DMS153 (cell line): ENCODE results near the gene TUBGCP2.
"Not testable (repeated sequence)": the region's sequence is repeated elsewhere in the genome, so short reads cannot be mapped to it uniquely, and the experiment has no call there.

Experiments
- DNase-seq: peaks from one replicate; lab custom pipeline; 2025; lab: John Stamatoyannopoulos, UW

Gene TUBGCP2

DNA sequence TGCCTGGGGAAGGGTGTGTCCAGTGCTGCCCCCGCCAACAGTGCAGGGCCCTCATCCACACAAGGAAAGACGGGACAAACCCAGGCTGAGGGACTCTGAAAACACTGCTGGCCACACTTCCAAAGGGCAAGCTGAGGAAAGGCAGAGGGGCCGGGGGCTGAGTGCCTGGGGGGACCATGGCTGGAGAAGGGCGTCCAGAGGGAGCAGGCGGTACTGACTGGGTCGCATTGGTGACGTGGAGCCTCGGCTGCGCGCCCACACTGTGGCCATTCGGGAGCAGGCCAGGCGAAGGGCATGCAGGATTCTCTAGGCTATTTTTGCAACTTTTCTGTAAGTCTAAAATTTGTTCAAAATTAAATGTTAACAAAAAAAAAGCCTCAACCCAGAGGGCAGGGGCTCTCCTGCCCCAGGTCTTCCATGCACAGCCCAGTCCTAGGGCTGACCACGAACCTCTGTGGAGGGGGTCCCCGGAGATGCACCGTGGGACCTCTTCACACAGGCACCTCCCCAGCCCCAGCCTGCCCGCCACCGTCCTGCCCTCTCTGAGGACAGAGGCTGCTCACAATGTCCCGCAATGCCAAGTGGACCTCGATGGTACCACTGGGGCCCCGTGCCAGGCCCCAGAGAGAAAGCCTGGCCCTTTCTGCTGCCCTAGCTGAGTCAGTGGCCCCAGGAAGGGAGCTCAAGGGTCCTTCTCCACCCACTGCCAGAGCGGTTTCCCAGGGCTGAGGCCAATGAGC is 42.4 kb downstream of the TUBGCP2 start:
- DNase-seq, result no peak

DNA sequence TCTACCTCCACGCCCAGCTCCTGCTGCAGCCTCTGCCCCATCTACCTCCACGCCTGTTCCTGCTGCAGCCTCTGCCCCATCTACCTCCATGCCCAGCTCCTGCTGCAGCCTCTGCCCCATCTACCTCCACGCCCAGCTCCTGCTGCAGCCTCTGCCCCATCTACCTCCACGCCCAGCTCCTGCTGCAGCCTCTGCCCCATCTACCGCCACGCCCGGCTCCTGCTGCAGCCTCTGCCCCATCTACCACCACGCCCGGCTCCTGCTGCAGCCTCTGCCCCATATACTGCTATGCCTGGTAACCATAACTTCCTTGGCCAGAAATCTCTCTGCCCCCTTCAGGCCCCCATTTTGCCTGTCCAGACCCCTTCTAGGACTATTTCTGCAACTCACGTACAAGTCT is 43.6 kb downstream of the TUBGCP2 start:
- not testable (repeated sequence) for DNase-seq

DNA sequence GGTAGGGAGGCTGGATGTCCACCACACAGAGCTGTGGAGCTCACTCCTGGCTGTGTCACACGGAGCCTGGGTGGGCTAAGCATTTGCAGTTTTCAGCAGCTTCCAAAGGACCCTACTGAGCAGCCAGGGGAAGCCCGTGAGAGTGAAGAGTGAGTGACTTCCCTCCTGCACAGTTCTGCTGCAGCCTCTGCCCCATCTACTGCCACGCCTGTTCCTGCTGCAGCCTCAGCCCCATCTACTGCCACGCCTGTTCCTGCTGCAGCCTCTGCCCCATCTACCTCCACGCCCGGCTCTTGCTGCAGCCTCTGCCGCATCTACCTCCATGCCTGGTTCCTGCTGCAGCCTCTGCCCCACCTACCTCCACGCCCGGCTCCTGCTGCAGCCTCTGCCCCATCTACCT is 44.2 kb downstream of the TUBGCP2 start:
- no peak for DNase-seq

DNA sequence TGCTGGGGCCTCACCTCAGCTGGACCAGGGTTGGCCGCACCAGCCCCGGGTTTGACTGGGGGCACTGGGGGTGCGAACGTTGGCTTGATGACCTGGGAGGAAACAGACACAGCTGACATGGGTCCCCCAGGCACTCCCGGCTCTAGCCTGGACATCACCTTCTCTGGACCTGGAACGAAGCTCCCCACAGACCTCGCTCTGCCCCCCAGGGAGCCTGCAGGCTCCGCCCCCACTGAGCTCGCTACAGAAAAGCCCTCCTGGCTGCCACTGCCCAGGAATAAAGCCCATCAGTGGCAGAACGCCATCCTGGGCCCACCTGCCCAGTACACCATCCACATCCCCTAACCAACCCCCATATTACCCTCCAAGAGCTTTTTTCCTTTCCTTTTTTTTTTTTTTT is 45.0 kb downstream of the TUBGCP2 start:
- no peak for DNase-seq

DNA sequence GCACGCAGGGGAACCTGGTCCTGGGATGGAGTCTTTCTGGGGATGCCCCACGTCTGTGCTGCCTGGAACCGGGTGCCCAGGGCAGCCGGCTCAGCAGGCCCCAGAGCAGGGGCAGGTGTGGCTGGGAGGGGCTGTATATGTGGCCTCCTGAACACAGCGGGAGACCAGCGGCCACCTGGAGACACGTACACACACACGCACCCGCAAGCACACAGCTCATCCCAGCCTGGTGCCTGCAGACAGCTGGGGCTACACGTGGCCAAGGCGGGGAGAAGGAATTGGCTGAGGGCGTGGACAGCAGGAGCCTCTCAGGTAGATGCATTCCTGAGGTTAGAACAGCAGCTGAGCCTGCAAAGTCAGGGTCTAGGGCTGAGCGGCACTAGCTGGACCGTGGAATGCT is 46.0 kb downstream of the TUBGCP2 start:
- DNase-seq, result peak; percentile 67

DNA sequence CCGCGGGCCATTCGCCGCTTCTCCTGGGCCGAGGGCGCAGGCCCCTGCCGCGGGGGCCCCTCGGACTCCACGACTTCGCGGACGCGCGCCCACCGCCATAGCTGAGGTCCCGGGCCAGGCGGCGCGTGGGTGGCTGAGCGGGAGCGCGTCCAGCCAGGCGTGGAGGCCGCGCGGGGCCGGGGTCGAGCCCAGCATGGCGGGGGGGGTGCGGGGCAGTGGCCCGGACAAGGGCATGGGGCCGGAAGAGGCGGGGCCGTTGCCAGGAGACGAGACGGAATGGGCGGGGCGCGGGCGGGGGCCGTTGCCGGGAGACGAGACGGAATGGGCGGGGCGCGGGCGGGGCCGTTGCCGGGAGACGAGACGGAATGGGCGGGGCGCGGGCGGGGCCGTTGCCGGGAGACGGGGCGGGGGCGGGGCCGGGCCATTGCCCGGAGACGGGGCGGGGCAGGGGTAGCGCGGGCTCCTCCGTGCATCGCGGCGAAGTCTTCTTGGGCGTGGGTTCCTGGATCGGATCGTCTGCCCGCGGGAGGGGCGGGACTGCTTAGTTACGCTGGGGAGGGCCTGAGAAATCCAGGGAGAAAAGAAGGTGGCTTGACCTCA is 46.8 kb downstream of the TUBGCP2 start:
- DNase-seq, result peak; percentile 15

DNA sequence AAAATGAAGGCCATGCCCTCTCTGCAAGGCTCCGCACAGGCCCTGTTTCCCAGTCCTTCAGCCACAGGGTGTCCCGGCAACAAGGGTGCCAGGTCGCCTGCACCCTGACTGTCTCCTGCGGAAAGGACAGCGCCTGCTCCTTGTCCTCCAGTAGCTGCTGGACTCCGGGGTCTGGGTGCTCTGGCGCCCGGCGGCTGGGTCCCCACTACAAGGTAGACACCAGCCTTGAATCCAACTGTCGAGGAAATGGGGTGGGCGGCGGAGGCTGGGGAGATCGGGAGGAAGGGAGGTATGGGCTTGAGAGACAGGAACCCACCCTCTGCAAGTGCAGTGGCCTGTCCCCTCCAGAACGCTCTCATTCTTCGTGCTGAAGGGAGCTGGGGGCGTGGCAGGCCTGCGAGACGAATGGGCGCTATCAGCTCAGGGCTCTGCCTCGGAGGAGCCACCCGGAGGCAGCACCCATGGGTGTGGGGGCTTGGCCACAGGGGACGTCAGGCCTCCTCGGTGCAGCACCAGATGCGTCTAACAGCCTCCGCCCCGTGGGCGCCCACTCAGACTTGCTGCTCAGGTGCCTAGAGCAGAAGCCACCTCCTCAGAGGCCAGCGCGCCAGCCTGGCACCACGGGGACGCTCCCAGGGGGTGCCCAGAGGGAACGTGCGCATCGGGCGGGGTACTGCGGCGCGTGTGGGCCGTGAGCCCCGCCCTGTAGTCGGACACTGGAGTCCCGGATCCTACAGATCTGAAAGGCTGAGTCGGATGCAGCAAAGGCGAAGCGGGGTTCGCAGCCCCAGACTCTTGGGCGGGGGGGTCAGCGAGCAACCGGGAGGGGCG is 47.6 kb downstream of the TUBGCP2 start:
- DNase-seq, result no peak

DNA sequence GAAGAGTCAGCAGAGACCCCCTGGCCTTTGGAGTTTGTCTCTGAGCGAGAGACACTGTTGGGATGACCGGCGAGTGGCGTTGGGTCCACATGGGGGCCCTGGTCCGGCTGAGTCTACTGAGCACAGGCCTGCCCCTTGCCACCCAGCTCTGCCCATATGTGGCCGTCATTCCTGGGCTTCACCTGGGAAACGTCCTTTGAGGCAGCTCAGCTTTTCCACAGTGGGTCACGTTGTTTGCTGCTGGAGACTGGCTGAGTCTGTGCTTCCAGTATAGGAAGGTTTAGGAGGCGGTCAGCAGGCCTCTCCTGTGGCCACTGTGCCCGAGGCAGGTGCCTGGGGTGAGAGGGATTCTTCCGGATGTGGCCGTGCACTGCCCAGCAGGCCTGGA is 49.1 kb downstream of the TUBGCP2 start:
- DNase-seq, result no peak

DNA sequence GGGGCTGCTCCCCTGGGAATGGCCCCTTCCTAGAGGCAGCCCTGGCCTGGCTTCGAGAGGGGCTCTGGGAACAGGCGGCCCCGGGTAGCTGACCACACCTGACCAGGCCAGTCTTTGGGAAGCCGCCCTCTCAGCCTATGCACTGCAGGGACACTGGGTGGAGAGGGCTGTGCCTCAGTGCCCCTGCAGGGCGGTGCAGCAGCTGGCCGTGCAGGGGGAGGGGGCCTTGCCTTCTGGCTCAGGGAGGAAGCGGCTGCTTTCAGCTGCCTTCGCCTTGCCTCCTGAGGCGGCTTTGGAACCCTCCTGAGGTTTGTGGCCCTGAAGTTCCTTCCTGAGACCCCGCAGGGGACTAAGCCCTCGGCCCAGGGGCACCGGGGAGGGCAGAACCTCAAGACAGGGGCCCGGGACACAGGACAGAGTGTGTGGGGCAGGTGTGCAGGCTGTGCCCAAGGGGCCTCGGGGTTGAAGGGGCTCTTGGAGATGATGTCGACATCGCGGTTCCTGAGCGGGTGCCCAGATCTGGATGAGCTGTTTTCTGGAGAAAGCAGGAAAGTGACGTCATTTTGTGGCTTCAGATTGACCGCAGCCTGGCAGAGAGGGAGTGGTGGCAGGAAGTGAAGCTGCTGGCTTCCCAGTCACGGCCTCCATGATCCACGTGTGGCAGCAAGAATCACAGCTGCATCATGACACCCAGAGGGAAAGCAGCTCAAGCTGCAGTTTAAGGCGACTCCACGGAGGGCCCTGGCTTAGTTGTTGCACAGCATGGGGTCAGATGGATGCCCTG is 49.7 kb downstream of the TUBGCP2 start:
- peak; percentile 8 for DNase-seq

DNA sequence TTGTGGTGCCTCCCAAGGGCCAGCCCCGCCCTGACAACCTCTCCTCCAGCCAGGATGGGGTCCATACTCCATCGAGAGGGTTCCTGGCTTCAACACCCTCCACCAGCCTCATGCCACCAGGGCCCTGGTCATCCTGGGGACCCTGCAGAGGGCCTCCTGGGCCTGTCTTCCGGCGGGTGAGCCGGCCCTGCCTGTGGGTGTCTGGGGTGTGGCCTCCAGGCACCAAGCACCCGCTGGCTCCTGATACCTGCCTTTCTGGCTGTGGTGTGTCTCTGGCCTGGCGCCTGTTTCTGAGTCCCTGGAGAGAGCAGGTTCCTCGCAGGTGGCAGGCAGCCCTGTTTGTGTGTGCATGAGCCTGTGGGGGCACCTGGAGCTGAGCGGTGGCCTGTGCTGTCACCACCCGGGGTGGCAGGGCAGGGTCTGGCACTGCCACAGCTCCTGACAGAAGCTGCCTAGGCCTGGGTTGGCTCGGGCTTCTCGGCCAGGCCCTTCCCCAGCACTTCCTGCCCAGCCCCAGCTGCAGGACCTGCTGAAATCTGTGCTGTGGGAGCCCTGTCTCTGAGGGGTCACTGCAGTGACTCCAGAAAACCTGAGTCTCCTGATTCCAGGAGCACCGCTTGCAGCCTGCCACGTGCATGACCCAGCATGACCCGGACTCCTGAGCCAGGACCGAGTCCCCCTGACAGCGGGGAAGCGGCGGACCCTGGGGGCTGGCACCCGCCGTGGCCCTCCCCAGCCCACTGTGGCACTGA is 50.4 kb downstream of the TUBGCP2 start:
- DNase-seq, result peak; percentile 44

DNA sequence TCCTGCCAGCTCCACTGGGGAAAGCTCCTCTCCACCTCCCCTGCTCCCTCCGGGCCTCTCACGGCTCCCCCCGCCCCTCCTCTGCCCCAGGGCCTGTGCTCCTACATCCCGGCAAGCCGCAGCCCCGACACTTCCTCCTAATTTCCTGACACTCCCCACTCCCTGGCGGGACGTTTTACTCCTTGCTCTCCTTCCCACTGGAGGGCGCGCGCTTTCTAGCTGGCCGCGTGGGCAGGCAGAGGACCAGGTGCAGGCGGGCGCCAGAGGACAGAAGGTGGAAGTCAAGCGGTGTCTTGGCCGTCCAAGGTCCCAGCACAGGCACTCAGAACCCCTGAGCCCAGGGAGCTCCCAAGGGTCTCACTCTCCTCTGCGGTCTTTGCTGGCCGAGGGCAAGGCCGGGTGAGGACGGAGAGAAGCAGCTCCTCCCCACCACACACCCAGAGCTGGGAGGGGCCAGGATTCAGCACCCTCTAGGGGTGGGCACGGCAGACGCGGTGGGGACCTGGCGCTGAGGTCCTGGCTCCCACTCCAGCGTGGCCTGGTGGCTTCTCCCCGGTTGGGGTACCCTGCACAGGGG is 51.1 kb downstream of the TUBGCP2 start:
- DNase-seq, result no peak

DNA sequence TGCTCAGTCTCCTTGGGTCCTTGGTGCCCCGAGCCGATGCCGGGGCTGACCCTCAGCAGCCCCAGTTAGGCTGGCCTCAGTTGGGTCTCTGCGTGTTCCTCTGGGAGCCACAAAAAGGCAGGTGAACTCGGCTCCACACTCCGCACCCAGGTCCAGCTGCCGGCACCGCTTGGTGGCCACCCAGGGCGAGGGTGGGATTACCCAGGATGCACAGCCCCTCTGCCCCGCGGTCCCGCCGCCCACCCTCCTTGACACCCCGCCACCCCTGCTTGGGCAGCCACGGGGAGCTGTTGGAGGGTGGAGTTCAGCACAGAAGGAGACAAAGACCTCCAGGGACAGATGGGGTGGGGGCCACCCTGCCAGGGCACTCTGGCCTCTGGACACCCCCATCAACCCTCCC is 53.3 kb downstream of the TUBGCP2 start:
- DNase-seq, result no peak

DNA sequence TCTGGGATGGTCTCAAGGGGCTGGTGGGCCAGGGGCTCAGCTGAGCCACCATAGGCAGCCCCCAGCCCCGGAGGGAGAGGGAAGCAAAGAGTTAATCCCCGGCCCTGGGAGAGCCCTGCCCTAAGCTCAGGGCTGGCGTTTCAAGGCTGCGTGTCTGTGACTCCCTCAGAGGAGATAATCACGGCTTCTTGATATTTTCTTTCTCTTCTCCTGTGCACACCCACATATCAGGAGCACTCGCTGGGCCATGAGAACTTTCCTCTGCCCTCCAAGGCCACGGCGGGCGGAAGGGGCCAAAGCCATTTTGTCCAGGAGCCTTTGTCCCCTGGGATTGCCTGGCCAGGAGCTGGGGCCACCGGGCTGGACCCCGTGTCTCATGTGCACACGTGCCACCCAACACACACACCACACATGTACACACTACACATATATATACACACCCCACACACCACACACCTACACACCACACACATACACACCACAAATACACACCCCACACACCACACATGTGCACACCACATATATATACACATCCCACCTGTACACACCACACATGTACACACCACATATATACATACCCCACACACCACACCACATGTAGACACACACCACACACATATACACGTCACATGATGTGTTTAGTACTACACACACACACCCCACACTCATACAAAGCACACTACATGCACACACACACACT is 54.1 kb downstream of the TUBGCP2 start:
- no peak for DNase-seq

DNA sequence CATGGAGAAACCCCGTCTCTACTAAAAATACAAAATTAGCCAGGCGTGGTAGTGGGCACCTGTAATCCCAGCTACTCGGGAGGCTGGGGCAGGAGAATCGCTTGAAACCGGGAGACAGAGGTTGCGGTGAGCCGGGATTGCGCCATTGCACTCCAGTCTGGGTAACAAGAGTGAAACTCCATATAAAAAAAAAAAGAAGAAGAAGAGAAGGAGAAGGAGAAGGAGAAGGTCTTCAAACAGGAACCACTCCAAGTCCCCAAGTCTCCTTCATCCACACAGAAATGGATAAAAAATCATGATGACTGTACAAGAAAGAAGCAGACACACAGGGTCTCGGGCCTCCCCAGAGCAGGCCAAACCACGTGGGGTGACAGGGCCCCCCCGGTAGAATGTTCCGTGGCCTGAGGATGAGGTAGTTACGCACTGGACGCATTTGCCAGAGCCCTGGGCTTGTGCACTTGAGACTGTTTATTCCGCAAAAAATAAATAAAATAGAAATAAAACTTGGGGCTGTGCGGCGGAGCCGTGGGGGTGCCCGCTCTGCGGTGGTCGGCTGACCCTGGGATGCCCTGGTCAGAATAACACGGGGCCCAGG is 55.2 kb downstream of the TUBGCP2 start:
- no peak for DNase-seq

DNA sequence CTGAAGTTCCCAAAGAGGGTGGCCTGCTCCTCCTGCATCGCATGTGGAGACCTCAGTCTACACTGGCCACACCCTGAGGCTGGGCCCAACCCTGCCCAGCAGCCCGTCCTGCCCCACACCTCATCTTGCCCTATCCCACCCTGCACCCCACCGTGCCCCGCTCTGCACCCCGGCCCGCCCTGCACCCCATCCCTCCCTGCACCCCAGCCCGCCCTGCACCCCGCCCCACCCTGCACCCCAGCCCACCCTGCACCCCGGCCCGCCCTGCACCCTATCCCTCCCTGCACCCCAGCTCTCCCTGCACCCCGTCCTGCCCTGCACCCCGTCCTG is 56.5 kb downstream of the TUBGCP2 start:
- DNase-seq, result no peak

DNA sequence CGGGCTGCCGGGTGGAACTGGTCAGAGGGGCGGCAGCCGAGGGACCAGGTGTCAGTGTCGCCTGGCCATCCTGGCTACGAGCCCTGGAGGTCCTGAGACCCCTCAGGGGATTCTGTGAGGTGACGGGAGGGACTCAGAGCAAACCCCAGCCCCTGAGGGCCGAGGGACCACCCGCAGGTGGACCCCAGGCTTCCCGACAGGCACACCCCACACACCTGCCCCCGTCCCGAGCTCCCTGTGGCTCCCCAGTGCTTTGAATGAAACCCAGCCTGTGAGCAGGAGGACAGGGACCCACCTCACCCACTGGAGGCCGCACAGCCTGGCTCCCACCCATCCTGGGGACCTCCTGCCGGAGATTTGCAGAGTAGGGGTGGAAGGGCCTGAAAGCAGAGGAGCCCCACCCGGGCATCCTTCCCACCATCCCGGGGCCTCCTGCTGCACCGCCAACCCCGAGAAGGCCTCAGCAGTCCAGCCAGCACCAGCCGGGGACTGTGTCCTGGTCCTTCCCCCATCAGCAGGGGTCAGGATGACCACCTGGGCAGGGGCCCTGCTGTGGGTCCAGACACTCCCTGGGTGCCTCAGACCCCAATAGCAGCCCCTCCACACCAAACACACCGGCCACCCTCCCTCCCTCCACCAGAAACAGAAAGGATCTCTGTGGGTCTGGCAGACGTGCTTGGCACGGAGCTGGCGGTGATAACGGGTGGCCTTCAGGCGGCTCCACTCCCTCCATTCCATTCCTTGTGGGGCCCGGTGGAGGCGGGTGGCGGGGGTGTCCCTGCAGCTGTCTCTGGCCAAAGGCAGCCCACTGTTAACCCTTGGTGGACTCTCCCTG is 57.1 kb downstream of the TUBGCP2 start:
- DNase-seq, result no peak

DNA sequence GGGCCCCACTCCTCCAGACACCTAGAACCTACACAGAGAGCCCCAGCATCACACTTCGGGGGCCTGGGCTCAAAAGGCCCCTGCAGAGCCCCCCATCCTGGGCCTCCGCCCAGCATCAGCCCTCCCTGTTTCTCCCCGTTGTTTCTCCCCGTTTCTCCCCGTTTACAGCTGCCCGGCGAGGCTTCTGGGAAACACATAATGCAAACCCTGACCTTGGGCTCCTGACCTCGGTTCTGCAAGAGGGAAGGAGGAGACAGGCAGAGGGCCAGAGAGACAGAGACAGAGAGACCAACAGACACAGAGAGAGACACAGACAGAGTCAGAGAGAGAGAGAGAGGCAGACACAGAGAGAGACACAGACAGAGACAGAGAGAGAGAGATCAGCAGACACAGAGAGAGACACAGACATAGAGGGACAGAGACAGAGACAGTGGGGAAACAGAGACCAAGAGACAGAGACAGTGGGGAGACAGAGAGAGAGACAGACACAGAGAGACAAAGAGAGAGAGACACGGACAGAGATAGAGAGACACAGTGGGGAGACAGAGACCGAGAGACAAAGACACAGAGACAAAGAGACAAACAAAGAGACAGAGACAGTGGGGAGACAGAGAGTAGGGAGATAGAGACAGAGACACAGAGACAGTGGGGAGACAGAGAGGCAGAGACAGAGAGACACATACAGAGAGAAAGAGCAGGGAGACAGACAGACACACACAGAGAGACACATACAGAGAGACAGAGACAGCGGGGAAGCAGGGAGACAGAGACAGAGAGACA is 58.5 kb downstream of the TUBGCP2 start:
- no peak for DNase-seq

DNA sequence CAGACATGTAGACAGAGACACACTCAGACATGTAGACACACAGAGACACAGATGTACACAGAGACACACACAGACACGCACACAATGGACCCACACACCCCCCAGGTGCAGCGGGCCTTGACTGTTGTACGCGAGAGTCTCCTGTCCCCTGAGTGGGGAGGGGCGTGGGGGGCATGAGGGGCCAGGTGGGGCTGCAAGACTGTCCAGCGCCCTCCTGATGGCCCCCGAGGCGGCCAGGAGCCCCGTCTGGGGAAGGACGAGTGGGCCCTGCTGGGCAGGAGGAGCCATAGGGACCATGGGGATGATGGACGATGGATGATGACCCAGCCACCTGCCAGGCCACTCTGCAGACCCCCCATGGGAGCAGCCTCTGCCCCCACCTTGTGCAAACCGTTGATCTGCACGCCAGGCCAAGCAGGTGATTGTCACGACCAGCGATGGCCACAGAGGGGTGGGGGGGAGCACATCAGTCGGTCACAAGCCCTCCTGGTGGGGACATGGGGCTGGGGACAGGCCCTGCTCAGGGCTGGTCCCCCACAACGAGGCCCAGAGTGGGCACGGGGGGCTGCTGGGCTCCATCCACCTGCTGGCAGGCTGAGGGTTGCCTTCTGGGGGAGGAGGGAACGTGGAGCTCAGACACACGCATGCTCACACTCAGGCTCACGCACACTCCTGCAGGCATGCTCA is 59.4 kb downstream of the TUBGCP2 start:
- DNase-seq, result no peak
